PC-3 (cell line): ENCODE measurements around the gene LMO4.

Source experiments
- CTCF ChIP-seq: fragments of 300-600 bp; sonication (generic); conservative IDR thresholded peaks from 2 replicates; pipeline ENCODE4 v1.5.1; 2017; ENCODE audit warnings: antibody characterized with exemption, low read depth, mild to moderate bottlenecking, low read length
- EZH2 ChIP-seq: fragments of 300-600 bp; sonication (generic); IDR thresholded peaks from one replicate; pipeline ENCODE4 v1.6.1; 2017; ENCODE audit warnings: antibody characterized with exemption, mild to moderate bottlenecking, low read length; ENCODE audit not compliant: unreplicated experiment
- EZH2phosphoT487 ChIP-seq: fragments of 300-600 bp; sonication (generic); IDR thresholded peaks from 2 replicates; pipeline ENCODE4 v1.6.1; 2018; ENCODE audit warnings: mild to moderate bottlenecking, antibody characterized with exemption, low read length, borderline replicate concordance

GRCh38 chr1:87331365-87332241 is 2.9 kb downstream of the LMO4 start:
- TF ChIP-seq EZH2 (no peak), CTCF (peak; percentile 36; the same call in 1 of the 2 replicates), EZH2phosphoT487 (no peak)
